Epithelial cell of esophagus (primary cell): Measurements from ENCODE around the gene CHIT1.

Experiments used
- DNase-seq: peaks from one replicate; pipeline ENCODE4 v3.0.0; 2010; ENCODE audit warnings: low read depth
- H3K4me3 ChIP-seq: 2 replicates; pipeline ENCODE4 v1.5.1; 2011; ENCODE audit warnings: mild to moderate bottlenecking, low read length, control low read depth
- TF ChIP-seq, protein P1 (sequence below): IDR thresholded peaks from 2 replicates; pipeline ENCODE4 v1.5.1; 2011; ENCODE audit warnings: low read depth, mild to moderate bottlenecking, low read length, control low read depth, inconsistent platforms; ENCODE audit not compliant: insufficient read depth; ENCODE audit errors: missing control alignments

CHIT1 gene

DNA sequence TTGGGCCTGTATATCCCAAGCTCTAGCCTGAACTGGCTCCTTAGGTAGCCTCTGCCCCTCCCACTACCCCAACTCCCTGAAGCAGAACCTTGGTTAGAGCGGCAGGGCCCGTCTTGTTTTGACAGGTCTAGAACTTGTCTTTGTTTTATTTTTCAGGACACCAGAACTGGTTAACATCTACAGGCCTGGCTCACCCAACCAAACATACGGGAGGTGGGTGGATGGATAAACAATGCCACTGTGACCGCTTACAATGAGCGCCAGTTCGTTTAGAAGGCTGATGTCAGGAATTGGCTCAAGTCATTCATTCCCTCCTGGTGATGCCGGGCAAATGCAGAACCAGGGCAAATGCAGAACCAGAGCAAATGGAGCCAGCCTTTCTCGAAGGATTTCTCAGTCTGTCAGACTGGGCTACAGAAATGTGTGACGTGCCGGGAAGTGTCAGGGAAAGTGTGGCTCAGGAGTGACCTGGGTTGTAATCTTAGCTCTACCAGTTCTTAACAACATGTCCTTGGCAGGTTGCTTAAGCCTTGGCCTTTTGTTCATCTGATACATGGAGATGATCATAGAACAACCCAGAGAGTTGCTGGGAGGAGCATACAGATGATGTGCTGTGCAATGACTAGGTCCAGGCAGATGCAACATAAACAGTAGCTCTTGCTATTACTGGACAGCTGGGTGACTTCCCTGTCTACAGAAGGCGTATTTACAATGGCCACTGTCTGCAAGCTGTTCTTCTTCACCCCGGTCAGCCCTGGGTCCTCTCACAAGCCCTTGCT is 45.3 kb upstream of the CHIT1 start:
- DNase-seq, result peak; percentile 96

DNA sequence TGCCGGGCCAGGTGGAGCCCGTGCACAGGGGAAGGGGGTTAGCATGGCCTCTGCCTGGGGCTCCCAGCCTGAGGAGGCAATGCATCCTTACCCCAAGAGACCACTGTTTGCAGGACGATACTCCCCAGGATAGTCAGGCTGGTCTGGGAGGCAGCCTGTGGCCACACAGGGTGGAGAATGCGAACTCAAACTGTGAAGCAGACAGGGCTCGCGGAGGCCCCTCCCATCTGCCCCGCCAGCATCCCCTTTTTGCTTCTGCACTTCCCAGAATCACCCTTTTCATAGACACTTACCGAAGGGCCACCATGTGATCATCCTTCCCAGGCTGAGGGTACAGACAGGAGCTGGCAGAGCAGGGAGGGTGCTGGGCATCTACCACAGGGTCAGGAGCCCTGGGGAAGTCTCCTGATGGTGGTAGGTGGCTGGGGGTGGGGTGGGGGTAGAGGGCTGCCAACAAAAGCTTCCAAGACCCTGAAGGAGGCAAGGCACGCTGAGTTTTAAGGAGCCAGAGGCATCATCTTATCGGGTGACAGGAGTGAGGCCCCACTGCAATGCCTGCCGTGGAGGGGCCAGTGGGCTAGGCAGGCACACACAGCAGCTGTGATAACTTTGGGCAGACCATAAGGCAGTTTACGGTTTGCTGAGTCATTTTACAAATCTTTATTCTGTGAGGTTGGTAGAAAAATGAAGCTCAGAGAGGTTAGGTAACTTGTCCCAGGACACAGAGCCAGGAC is 44.6 kb upstream of the CHIT1 start:
- TF ChIP-seq, protein P1, sequence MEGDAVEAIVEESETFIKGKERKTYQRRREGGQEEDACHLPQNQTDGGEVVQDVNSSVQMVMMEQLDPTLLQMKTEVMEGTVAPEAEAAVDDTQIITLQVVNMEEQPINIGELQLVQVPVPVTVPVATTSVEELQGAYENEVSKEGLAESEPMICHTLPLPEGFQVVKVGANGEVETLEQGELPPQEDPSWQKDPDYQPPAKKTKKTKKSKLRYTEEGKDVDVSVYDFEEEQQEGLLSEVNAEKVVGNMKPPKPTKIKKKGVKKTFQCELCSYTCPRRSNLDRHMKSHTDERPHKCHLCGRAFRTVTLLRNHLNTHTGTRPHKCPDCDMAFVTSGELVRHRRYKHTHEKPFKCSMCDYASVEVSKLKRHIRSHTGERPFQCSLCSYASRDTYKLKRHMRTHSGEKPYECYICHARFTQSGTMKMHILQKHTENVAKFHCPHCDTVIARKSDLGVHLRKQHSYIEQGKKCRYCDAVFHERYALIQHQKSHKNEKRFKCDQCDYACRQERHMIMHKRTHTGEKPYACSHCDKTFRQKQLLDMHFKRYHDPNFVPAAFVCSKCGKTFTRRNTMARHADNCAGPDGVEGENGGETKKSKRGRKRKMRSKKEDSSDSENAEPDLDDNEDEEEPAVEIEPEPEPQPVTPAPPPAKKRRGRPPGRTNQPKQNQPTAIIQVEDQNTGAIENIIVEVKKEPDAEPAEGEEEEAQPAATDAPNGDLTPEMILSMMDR, result no peak
- no peak for DNase-seq
- no peak overlapping the region for H3K4me3 ChIP-seq

More for the DNA sequence above, 45.3 kb upstream of the CHIT1 start:
- TF ChIP-seq, protein P1, result no peak
- H3K4me3 ChIP-seq, result no peak overlapping the region

DNA sequence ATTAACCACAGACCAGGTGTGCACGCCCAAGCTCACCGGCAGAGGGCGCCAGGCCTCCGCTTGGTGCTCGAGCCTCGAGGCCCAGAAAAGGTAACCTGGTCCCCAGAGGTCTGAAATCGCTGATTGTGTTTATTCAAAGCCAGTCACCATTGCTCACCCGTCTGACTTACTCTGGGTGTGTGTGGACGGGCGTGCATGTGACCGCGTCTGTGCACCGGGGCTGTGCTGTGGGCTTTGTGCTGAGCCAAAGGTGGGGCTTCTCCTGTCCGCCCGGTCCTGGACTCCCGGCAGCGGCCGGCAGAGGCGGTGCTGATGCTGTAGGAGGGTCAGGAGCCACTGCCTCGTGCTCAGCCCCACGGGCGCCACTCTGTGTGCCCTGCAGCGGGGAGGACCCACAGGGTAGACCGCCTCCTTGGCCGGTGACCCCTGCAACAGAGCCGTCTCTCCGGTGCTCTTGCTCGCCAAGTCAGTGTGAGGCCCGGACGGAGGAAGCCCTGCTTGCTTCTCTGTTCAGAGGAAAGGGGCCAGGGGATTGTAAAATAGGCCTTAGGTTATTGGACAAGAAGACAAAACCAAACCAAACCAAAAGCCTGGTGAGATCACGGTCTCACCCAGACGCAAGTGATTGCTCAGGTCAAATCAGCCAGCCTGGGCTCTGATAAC is 43.9 kb upstream of the CHIT1 start:
- DNase-seq, result peak; percentile 98
- TF ChIP-seq, protein P1, result peak; percentile 94
- no peak overlapping the region for H3K4me3 ChIP-seq

DNA sequence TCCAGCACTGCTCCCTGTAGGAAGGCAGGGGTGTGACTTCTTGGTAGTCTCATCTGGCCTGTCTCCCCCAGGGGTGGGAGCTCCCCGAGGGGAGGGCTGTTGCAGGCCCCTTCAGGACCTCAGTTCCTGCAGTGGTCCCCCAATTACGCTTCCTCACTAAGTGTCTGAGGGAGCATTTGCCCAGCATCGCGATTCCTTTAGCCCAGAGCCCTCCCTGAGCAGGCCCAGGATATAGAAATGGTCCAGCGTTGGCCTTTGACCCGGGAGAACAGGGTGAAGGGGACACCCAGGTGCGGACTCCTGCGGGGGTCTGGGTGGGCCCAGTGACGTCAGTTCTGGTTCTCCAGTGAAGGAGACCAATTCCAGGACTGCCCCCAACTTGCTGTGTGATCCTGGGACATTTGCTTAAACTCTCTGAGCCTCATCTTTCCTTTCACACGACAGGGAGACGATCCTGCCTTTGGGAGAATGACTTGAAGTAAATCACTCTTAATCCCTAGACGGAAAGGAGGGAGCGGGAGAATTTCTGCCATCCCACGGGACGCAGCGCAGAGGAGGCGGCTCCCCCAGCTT is 43.2 kb upstream of the CHIT1 start:
- TF ChIP-seq, protein P1, result no peak
- no peak overlapping the region for H3K4me3 ChIP-seq
- DNase-seq, result no peak

DNA sequence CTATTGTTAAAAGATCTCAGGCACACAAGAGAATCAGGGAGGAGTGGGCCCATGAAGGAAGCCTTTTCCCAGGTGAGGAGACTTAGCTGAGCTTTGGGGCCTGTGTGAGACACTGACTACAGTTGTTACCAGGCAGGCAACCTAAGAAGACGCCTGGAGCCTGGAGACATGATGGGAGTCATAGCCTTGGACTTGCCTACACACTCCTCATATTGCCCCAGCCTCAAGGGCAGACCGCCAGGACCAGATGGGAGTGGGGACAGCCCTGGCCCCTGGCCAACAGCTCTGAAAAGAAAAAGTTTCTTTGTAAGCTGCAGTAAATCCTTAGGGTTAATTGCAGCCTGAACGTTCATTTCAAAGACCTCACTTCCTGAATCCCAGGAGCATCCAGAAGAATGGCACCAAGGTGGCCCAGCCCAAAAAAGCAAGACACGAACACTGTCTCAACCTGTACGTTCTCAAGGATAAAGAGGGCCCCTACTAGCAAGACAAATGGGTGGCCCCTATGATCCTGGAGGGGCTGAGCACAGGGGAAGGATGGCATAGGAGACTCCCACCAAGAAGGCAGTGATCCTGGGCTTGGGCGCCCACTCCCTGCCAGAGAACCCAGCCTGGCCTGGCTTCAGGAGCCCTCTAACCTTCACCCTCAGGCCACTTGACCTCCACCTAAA is 42.6 kb upstream of the CHIT1 start:
- TF ChIP-seq, protein P1, result no peak
- H3K4me3 ChIP-seq, result no peak overlapping the region
- DNase-seq, result no peak

DNA sequence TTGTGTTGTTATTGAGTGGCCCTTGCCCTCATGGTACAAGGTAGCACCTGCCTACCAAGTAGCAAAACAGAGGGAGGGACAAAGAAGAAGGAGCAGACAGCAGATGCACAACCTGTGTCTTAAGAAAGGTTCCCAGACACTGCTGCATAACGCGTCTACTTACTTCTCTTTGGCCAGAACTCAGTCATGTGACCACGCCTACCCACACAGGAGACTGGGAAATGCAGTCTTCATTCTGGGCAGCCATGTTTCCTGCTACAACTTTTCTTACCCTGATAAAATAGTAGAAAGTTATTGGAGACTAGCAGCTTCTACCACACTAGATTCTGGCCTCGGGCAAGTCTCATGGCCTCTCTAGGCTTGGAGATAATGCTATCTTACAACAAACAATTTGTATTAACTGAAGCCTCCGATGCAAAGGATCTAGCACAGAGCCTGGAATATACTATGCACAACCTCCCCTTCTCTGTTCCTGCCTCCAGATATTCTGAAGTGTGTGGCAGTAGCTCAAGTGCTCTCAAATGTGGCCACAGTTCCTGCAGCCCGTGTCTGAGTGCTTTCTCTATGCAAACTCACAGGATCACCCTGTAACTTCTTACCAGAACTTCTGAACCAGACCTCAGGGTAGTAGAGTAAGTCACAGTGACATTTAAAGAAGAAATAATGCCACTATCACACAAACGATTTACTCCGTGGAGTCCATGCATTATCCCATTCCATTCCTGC is 41.7 kb upstream of the CHIT1 start:
- DNase-seq, result peak; percentile 78
- H3K4me3 ChIP-seq, result no peak overlapping the region
- TF ChIP-seq, protein P1, result no peak
